GM12801 (cell line): ENCODE results near the gene SLC7A5.

ENCODE experiments used
- TF ChIP-seq, protein P1 (sequence below): IDR thresholded peaks from one replicate; pipeline ENCODE4 v1.5.1; 2011; ENCODE audit warnings: control low read depth; ENCODE audit not compliant: insufficient read length; ENCODE audit errors: extremely low read depth

The SLC7A5 gene

GRCh38 chr16:87824016-87824990, 45.0 kb downstream of the SLC7A5 start:
- TF ChIP-seq, protein P1, sequence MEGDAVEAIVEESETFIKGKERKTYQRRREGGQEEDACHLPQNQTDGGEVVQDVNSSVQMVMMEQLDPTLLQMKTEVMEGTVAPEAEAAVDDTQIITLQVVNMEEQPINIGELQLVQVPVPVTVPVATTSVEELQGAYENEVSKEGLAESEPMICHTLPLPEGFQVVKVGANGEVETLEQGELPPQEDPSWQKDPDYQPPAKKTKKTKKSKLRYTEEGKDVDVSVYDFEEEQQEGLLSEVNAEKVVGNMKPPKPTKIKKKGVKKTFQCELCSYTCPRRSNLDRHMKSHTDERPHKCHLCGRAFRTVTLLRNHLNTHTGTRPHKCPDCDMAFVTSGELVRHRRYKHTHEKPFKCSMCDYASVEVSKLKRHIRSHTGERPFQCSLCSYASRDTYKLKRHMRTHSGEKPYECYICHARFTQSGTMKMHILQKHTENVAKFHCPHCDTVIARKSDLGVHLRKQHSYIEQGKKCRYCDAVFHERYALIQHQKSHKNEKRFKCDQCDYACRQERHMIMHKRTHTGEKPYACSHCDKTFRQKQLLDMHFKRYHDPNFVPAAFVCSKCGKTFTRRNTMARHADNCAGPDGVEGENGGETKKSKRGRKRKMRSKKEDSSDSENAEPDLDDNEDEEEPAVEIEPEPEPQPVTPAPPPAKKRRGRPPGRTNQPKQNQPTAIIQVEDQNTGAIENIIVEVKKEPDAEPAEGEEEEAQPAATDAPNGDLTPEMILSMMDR, result no peak

DNA sequence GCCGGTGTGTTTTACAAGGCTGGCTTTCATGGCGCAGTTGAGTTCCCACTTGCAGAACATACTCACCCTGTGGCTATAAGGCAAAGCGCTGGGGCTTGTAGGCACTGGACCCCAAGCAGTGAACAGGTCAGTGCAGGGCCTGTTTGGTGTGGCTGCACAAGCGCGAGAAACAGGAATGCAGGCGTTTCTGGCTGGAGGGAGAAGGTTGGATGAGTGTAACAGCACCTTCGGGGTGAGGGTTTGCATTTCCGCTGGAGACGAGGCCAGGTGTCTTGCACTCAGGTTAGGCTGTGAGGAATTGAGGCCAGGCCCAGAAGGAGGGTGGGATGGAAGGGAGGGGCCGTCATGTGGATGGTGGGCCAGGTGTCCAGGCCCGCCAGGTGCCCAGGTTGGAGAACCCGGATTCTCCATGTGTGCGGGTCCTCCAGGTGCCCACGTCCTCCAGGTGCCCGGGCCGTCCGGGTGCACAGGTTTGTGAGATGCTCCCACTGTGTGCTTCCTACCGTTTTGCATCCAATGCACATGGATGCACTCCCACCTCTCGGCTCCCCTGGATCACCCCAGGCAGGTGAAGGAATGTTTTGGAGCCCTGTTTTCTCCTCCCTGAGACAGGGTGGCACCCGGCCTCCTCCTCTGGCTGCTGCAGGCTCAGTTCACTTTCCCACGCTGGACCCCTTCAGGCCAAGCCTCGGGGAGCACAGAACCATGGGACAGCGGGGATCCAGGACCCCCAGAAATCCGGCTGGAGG, 46.0 kb downstream of the SLC7A5 start:
- TF ChIP-seq, protein P1, result no peak

GRCh38 chr16:87822108-87822970, 47.0 kb downstream of the SLC7A5 start:
- TF ChIP-seq, protein P1, result no peak

DNA sequence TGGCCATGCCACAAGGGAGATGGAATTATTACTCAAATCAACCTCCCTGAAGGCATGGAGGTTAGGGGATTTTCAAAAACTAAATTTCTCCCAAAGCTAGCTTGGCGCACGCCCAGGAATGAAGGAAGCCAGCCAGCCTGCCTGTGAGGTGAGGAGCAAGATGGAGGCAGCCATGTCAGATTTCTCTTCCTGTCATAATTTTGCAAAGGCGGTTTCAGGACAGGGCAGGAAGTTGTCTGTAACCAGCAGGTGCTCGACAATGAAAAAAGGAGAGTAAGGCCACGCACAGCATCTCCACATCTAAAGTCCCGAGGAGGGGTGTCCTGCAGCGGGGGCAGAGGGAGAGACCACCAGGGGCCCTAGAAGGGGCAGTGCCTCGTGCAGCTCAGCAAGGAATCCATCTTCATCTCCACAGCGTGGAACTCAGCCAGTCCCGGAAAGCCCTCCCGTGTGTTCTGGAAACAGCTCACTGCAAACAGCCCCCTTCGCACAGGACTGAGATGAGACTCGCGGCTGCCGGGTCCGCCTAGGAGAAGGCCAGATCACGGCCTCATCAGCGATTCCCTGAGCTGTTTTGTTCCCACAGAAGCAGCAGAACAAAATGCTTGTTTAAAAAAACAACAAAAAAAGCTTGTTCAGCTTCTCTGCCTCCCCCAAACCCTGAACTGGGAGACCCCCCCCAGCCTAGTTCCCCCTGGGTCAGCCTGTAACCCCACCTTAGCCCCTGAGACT, 47.8 kb downstream of the SLC7A5 start:
- TF ChIP-seq, protein P1, result no peak

- TF ChIP-seq, protein P1, result no peak
Measured at GRCh38 chr16:87819983-87820382, 49.3 kb downstream of the SLC7A5 start.

DNA sequence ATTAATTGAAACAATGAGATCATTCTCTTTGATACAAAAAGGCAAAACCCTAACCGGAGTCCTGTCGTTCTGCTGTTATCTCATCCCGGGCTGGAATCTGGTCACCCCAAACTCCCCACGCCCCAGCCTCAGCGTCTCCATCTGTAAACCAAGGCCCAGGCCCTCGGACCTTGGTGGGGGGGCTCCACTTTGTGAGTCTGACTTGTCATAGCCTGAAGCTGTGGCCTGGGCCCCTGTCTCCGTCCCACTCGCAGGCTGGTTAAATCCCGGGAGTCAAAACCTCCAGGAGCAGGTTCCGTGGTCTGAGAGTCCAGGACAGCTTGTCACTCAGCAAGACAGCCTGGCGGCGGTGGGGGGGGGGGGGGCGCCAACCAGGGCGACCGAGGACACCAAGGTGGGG, 50.0 kb downstream of the SLC7A5 start:
- TF ChIP-seq, protein P1, result no peak
